ENCODE data around the gene CARD11.

DNA sequence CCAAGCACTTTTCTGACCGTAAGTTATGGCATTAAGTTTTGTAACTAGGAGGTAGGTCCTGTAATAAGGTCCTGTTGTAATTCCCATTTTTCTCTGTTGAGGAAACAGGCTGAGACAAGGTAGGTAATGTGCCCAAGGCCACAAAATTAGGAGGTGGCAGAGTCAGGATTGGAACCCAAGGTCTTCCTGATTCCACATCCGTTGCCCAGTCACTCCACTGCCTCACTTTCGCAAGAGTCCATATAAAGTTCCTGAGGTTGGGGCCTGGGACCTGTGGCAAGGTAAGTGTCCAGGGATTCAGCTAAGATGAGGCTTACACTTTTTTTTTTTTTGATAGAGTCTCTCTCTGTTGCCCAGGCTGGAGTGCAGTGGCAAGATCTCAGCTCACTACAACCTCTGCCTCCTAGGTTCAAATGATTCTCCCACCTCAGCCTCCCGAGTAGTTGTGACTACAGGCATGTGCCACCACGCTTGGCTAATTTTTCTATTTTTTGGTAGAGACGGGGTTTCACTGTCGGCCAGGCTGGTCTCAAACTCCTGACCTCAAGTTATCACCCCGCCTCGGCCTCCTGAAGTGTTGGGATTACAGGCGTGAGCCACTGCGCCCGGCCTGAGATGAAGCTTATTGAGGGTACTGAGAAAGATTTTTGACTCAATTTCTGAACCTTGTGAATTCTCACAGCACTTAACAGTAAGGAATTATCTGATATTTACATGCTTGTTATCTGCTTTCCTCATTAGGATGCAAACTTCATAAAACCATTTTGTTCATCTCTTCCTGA, 179.3 kb downstream of the CARD11 start:
- TF ChIP-seq EP300 (IDR thresholded peaks at IDR 0.05; ENCODE audit: low read depth): no peak
- TF ChIP-seq, protein P1, sequence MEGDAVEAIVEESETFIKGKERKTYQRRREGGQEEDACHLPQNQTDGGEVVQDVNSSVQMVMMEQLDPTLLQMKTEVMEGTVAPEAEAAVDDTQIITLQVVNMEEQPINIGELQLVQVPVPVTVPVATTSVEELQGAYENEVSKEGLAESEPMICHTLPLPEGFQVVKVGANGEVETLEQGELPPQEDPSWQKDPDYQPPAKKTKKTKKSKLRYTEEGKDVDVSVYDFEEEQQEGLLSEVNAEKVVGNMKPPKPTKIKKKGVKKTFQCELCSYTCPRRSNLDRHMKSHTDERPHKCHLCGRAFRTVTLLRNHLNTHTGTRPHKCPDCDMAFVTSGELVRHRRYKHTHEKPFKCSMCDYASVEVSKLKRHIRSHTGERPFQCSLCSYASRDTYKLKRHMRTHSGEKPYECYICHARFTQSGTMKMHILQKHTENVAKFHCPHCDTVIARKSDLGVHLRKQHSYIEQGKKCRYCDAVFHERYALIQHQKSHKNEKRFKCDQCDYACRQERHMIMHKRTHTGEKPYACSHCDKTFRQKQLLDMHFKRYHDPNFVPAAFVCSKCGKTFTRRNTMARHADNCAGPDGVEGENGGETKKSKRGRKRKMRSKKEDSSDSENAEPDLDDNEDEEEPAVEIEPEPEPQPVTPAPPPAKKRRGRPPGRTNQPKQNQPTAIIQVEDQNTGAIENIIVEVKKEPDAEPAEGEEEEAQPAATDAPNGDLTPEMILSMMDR (IDR thresholded peaks at IDR 0.05): no peak
- TF ChIP-seq POLR2A (IDR thresholded peaks at IDR 0.05): no peak
